HuH-7.5 (cell line): ENCODE measurements around the gene SLC25A53.
"Not testable (repeated sequence)": the region's sequence is repeated elsewhere in the genome, so short reads cannot be mapped to it uniquely, and the experiment has no call there.

ENCODE experiments used
- DNase-seq: peaks from one replicate; pipeline ENCODE4 v3.0.0; 2011; ENCODE audit warnings: low spot score

Gene SLC25A53

GRCh38 chrX:104130808-104131207 is 26.0 kb downstream of the SLC25A53 start:
- DNase-seq: no peak

- DNase-seq: no peak
These were observed 30.0 kb downstream of the SLC25A53 start for GRCh38 chrX:104126856-104127255.

DNA sequence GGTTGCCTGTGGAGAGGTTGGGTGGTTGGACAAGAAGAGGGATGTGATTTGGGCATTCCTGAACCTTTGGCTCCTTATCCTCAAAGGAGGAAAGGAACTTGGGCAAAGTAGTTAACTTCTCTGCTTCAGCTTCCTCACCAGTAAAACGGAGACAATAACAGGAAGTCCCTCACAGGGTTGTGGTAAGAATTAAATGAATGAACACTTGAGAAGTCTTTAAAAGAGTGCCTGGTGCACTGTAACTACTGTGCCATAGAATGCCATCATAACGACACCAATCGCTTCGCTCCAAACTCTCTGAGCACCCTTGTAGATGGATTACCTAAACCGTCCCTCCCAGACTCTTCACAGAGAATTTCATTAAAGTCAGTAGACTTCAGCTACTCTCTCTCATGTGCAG is 34.0 kb downstream of the SLC25A53 start:
- no peak for DNase-seq

GRCh38 chrX:104118765-104119164 is 38.0 kb downstream of the SLC25A53 start:
- DNase-seq: no peak

DNA sequence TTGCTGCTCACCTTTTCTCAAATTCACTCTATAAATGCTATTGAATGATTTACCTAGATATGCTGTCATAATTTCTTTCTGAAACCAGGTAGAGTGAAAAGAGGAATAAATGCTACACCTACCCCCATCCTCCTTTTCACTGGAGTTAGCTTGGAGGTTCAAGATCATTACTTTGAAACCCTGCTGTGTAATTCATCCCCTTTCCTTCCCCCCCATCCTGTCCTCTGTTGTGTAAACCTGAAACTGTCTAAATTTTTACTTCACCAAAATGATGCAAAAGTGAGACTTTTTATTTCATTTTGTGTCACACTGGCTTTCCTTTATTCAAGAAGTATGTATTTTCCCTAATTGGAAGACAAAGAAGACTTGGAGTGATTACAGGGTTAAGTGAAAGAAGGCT is 39.0 kb downstream of the SLC25A53 start:
- no peak for DNase-seq

GRCh38 chrX:104113222-104113965 is 43.4 kb downstream of the SLC25A53 start:
- peak; percentile 17 for DNase-seq

GRCh38 chrX:104112326-104112951 is 44.4 kb downstream of the SLC25A53 start, which contains the start of gene ZCCHC18:
Gene ZCCHC18 (plus strand): TSS chrX:104112523. CDS start chrX:104114112, 1,589 bp downstream.
- DNase-seq: peak; percentile 23

GRCh38 chrX:104110491-104111240 is 46.1 kb downstream of the SLC25A53 start:
- DNase-seq: not testable (repeated sequence)

DNA sequence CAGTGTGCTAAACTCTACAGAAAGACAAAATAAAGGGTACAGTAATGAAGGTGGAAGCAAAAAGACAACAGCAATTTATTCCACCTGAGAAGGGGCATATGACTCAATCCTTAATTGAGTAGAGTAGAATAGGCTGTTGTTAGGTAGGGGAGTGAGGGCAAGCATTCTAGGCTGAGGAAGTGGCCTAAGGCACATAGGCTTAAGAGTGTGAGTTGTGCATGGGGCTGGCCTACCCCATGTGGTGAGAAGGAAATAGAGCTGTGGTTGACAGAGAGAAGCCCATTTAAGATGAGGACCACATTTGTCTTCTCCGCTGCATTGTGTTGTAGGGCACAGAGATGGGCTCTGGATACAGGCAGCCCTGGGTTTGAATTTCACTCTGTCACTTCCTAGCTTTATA is 47.9 kb downstream of the SLC25A53 start:
- DNase-seq: no peak

GRCh38 chrX:104105330-104106262 is 51.2 kb downstream of the SLC25A53 start:
- no peak for DNase-seq

GRCh38 chrX:104104676-104105075 is 52.1 kb downstream of the SLC25A53 start:
- DNase-seq: no peak

DNA sequence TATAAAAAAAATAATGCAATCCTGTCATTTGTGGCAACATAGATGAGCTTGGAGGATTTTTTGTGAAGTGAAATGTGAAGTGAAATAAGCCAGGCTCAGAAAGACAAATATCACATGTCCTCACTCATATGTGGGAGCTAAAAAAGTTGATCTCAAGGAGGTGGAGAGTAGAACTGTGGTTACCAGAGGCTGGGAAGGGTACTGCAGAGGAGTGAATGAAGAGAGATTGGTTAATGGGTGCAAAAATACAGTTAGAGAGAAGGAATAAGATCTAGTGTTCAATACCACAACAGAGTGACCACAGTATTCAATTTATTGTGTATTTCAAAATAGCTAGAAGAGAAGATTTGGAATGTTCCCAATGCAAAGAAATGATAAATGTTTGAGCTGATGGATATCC is 57.9 kb downstream of the SLC25A53 start:
- no peak for DNase-seq

GRCh38 chrX:104098151-104098808 is 58.5 kb downstream of the SLC25A53 start:
- DNase-seq: no peak

- no peak for DNase-seq
These were observed 70.9 kb downstream of the SLC25A53 start for GRCh38 chrX:104085919-104086318.

- no peak for DNase-seq
These were observed 71.3 kb downstream of the SLC25A53 start for GRCh38 chrX:104085477-104085876.

GRCh38 chrX:104084534-104085277 is 72.1 kb downstream of the SLC25A53 start:
- no peak for DNase-seq

GRCh38 chrX:104084063-104084462 is 72.7 kb downstream of the SLC25A53 start:
- no peak for DNase-seq

DNA sequence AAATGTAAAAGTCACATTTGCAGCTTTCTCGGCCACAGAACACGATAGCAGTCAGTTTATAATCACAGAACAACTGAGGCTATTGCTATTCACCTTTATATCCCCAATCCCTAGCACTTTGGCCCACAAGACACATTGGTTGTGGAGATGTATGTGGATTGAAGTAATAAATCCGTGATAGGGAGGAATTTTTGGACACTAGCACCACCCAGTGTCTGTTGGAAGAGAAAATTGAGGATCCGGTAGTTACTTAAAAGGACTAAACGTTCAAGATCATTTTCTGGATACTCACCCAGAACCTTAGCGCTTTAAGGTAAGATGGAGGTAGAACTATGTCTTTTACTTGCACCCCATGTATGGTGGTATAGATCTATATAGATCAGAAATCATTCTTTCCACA is 79.0 kb downstream of the SLC25A53 start:
- DNase-seq: not testable (repeated sequence)

DNA sequence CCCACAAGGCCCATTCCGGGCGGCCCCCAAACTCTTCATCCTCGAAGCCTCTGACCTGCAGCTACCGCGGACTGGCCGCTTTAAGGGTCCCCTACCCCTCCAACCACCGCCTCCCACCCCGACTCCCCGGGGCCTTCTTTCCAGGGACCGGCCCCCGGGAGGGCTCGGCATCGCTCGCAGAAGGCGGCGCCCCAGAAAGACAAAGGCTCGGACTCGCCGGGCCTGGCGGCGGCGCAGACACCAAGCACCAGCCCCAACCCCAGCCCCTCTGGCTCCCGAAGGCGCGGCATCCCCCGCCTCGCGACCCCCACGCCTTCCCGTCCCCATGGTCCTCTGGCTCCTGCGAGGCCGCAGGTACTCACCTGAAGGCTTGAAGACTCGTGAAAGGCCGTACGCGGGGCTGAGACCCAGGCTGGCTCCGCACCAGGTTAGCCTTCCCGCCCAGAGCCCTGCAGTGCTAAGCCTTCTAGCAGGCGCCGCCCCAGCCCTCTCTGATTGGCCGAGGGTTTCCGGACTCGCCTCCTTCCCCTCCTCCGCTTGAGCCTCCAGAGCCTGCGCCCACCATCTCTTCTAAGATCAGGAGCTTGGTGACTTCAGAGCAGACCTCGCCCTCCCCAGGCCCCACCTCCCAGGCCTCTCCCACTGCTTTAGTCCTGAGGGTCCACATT is 80.9 kb downstream of the SLC25A53 start, which contains the start of gene TMSB15C:
Gene TMSB15C (minus strand): TSS at position 459 of the 668 bp plus-strand sequence.
- not testable (repeated sequence) for DNase-seq

DNA sequence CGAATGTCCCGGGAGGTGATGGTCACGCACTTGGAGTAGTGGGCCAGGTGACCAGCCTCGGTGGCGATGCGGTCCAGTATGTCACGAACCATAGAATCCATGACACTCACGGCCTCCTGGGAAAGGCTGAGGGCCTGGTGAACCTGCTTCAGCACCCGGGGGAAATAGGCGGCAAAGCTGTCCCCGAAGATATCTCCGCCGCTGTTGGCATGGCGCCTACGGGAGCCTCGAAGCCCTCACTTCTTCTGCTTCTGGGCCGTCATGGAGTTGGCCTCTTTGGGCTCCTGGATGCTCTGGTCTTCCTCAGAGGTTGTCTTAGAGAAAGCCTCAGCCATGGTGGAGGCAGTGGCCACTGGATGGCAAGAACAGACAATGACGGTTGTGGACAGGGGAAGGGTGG is 94.2 kb downstream of the SLC25A53 start:
- not testable (repeated sequence) for DNase-seq
